Measurements from ENCODE around the gene LECT2.

The LECT2 gene

GRCh38 chr5:135954899-135955298, at the start of gene LECT2:
TSS of gene LECT2 (minus strand) at chr5:135954983. CDS start at chr5:135954833, 150 bp downstream.
- Histone ChIP-seq H3K4me3 (no peak within 1 kb of the TSS), H3K27ac (no peak within 1 kb of the TSS)

DNA sequence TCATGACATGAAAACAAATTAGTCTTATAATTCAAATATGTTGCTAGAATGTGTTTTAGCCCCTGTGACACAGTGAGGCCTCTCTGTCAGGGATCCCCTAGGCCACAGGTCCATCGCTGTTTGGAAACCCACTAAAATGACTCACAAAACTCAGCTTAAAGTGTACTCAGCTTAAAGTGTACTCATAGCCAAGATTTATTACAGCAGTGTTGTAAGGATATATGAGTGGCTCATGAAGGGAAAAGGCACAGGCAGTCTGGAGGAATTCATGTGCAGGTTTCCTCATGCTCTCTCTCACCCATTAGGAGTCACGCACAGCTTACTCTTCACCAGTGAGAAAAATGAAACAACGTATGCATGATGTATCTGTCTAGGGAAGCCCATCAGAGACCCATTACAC, 49.7 kb upstream of the LECT2 start:
- no peak overlapping the region for H3K27ac ChIP-seq
- no peak overlapping the region for H3K4me3 ChIP-seq

GRCh38 chr5:136001466-136001981, 46.7 kb upstream of the LECT2 start:
- Histone ChIP-seq H3K4me3 (no peak overlapping the region), H3K27ac (peak overlapping the region in 4 of 21 experiments; percentile 25 to 70 (median 37))

- peak overlapping the region in 4 of 21 experiments; percentile 25 to 70 (median 37) for H3K27ac ChIP-seq
Observed at GRCh38 chr5:136000932-136001331, 46.1 kb upstream of the LECT2 start.

GRCh38 chr5:136000147-136000546, 45.4 kb upstream of the LECT2 start:
- no peak overlapping the region for H3K27ac ChIP-seq

More at GRCh38 chr5:136000932-136001331, 46.1 kb upstream of the LECT2 start:
- H3K4me3 ChIP-seq, result no peak overlapping the region

GRCh38 chr5:135999406-136000139, 44.8 kb upstream of the LECT2 start:
- Histone ChIP-seq H3K27ac (peak overlapping the region in 2 of 21 experiments; percentile 27 to 58), H3K4me3 (no peak overlapping the region)

More at GRCh38 chr5:136000147-136000546, 45.4 kb upstream of the LECT2 start:
- H3K4me3 ChIP-seq, result no peak overlapping the region

GRCh38 chr5:135998889-135999288, 44.1 kb upstream of the LECT2 start:
- H3K27ac ChIP-seq, result peak overlapping the region in 3 of 21 experiments; percentile 11 to 58 (median 27)

DNA sequence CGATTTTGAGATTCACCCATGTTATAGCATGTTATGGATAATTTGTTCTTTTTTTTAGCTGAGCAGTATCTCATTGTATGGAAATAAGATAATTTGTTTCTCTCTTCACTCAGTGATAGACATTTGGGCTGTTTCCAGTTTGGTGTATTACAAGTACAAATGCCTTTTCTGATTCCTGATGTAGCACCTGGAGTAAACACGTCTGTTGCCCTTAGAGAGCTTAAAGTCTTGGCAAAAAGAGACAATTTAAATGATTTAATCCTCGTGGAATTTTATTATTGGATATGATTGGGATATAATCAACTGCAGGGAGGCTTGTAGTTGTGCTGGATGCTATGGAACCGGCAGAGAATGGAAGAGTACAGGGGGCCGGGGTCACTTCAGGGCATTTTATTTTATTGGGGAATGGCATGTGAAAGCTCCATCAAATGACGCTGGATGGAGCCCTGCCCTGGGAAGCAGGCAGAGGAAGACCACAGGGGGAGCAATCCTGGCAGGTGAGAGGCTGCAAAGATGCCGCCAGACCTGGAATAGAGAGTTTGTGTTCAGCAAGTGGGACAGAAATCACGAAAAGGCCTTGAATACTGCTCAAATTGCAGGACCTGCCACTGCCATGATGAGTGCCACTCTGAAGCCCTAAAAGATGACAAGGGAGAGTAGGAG, 43.0 kb upstream of the LECT2 start:
- no peak overlapping the region for H3K27ac ChIP-seq
- no peak overlapping the region for H3K4me3 ChIP-seq

More at GRCh38 chr5:135998889-135999288, 44.1 kb upstream of the LECT2 start:
- no peak overlapping the region for H3K4me3 ChIP-seq

GRCh38 chr5:135996611-135997010, 41.8 kb upstream of the LECT2 start:
- Histone ChIP-seq H3K4me3 (no peak overlapping the region), H3K27ac (peak overlapping the region in 3 of 21 experiments; percentile 7 to 29 (median 29))

DNA sequence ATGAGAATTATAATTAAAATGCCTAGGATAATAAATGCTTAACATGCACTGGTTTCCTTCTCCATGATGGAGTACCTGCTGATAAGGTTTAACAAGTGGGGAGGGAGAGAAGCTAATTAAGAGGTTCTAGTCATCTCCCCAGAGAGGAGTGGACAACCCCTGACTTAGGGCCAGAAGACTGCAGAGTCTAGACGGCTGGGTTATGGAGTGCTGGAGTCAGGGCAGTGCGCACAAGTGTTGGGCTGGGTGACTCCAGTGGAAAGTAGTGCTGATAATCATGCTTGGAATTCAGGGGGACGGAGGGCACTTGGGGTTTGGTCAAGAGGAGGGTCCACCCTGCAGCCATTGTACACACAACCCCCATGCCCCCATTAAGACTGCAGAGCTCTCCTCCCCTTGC, 41.2 kb upstream of the LECT2 start:
- Histone ChIP-seq H3K4me3 (no peak overlapping the region), H3K27ac (peak overlapping the region in 2 of 21 experiments; percentile 7 to 29)

DNA sequence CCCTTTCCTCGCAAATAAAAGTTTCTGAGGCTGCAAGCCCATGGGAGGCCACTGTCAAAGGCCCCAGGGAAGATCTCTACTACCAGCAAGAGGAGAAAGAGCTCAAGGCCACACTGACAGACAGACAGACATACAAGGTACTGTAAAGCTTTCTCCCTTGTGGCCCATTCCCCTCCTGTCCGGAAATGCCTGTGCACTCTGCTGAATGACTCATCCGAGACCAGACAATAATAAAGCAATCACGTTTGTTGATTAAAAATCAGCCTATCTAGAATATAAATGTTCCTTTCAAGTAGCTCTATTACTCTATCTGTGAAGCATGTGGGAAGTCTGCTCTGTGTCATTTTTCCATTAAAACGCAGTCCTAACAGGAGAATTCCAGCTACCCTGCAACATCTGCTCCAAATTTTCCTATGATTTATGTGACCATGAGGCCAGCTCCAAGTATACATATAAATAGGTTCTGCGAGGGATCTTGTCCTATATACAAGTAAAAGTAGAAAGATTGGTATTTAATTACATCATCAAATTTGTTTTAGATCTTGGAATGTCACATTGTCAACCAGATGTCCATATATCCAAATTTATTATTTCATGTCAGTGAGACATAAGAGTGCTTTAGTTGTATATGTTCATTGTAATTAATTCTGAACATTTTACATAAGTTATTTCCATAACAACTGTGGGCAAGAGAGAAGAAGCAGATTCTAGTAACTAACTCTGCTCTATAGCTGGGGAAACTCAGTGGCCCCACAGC, 39.3 kb upstream of the LECT2 start:
- Histone ChIP-seq H3K4me3 (no peak overlapping the region), H3K27ac (peak overlapping the region in 11 of 21 experiments; percentile 10 to 72 (median 34))

GRCh38 chr5:135993335-135993879, 38.6 kb upstream of the LECT2 start:
- Histone ChIP-seq H3K4me3 (no peak overlapping the region), H3K27ac (peak overlapping the region in 11 of 21 experiments; percentile 10 to 72 (median 34))

DNA sequence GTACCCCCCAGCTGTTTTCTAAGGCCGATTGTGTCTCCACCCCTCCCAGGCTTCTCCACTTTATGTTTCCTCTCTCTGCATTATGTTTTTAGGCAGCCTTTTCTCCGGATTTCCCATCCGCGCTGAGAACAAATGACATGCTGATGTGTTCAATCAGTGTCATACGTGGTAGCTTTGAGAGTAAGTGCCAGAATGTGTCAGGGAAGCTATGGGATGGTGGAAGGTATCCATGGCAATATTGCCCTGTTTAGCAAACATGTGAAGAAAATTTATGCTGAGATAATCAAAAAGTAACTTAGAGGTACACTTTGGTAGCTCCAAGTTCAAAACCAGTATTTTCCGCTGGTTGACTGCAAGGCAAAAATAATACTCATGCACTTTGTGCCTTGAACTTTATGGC, 36.6 kb upstream of the LECT2 start:
- Histone ChIP-seq H3K4me3 (no peak overlapping the region), H3K27ac (no peak overlapping the region)

- peak overlapping the region in 2 of 21 experiments; percentile 19 to 22 for H3K27ac ChIP-seq
- no peak overlapping the region for H3K4me3 ChIP-seq
Observed at GRCh38 chr5:135990528-135991255, 35.9 kb upstream of the LECT2 start.

GRCh38 chr5:135989686-135990085, 34.9 kb upstream of the LECT2 start:
- no peak overlapping the region for H3K4me3 ChIP-seq
- H3K27ac ChIP-seq, result no peak overlapping the region

DNA sequence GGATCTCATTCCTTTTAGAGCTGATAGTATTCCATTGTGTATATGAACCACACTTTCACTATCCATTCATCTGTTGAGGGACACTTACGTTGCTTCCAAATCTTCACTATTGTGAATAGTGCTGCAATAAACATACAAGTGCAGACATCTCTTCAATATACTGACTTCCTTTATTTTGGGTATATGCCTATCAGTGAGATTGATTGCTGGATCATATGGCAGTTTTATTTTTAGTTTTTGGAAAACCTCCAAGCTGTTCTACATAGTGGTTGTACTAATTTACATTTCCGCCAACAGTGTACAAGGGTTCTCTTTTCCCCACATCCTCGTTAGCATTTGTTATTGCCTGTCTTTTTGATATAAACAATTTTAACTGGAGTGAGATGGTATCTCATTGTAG, 33.8 kb upstream of the LECT2 start:
- Histone ChIP-seq H3K4me3 (no peak overlapping the region), H3K27ac (no peak overlapping the region)

- Histone ChIP-seq H3K27ac (peak overlapping the region in 4 of 21 experiments; percentile 26 to 64 (median 47)), H3K4me3 (no peak overlapping the region)
Observed at GRCh38 chr5:135986891-135987401, 32.2 kb upstream of the LECT2 start.

GRCh38 chr5:135986401-135986800, 31.6 kb upstream of the LECT2 start:
- H3K27ac ChIP-seq, result peak overlapping the region in 2 of 21 experiments; percentile 58 to 64
- H3K4me3 ChIP-seq, result no peak overlapping the region

GRCh38 chr5:135985951-135986350, 31.2 kb upstream of the LECT2 start:
- Histone ChIP-seq H3K4me3 (no peak overlapping the region), H3K27ac (peak overlapping the region in 2 of 21 experiments; percentile 58 to 64)
